ENCODE data around the gene OR5B2.

Gene OR5B2

DNA sequence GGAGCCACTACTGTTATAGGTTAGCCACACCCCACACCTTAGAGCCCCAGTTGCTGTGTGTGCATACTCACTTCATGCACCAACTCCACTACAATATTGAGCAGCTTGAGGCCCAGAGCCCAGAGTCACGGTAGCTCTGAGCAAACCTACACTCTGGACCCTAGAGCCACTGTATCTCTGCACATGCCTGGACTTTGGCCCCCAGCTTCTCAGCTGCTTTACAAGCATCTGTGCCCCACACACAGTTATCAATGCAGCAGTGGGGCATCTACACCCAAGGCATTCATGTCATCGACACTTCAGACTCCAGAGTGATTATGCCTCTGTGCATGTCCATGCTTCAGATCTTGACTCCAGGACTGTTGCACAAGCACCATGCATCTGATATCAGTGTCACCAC, 16.4 kb upstream of the OR5B2 start:
- Histone ChIP-seq H3K27me3 (replicated peaks) (no peaks in the 10 kb centered on the region), H3K36me3 (replicated peaks) (no peaks in the 10 kb centered on the region), H3K27ac (no peak overlapping the region), H3K4me3 (ENCODE audit: low read depth, low read length) (no peak overlapping the region)
- TF ChIP-seq, protein P1, sequence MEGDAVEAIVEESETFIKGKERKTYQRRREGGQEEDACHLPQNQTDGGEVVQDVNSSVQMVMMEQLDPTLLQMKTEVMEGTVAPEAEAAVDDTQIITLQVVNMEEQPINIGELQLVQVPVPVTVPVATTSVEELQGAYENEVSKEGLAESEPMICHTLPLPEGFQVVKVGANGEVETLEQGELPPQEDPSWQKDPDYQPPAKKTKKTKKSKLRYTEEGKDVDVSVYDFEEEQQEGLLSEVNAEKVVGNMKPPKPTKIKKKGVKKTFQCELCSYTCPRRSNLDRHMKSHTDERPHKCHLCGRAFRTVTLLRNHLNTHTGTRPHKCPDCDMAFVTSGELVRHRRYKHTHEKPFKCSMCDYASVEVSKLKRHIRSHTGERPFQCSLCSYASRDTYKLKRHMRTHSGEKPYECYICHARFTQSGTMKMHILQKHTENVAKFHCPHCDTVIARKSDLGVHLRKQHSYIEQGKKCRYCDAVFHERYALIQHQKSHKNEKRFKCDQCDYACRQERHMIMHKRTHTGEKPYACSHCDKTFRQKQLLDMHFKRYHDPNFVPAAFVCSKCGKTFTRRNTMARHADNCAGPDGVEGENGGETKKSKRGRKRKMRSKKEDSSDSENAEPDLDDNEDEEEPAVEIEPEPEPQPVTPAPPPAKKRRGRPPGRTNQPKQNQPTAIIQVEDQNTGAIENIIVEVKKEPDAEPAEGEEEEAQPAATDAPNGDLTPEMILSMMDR (IDR thresholded peaks at IDR 0.05; ENCODE audit: low read depth, low read length, missing control alignments): no peak
- no peak for DNase-seq
- in situ Hi-C loops (cut with HindIII; ENCODE audit: low pct_ligation_motif_present, low sequenced_read_pairs): no loop called here

GRCh38 chr11:58442136-58442535, 14.2 kb upstream of the OR5B2 start, which contains the start of gene OR5B12:
Gene OR5B12, minus strand, starts transcription at chr11:58442236. Its CDS starts 2,085 bp downstream, at chr11:58440151.
- TF ChIP-seq, protein P1 (IDR thresholded peaks at IDR 0.05; ENCODE audit: low read depth, low read length, missing control alignments): no peak
- no peaks in the 10 kb centered on the region for H3K27me3 ChIP-seq (replicated peaks)
- no peaks in the 10 kb centered on the region for H3K36me3 ChIP-seq (replicated peaks)
- DNase-seq: no peak
- H3K4me3 ChIP-seq (ENCODE audit: low read depth, low read length): no peak within 1 kb of the TSS
- no peak within 1 kb of the TSS for H3K27ac ChIP-seq
- in situ Hi-C loops (cut with HindIII; ENCODE audit: low pct_ligation_motif_present, low sequenced_read_pairs): no loop called here

- Histone ChIP-seq H3K27ac (no peak overlapping the region), H3K27me3 (replicated peaks) (no peaks in the 10 kb centered on the region), H3K4me3 (ENCODE audit: low read depth, low read length) (no peak overlapping the region), H3K36me3 (replicated peaks) (no peaks in the 10 kb centered on the region)
- TF ChIP-seq, protein P1 (IDR thresholded peaks at IDR 0.05; ENCODE audit: low read depth, low read length, missing control alignments): no peak
- in situ Hi-C loops (cut with HindIII; ENCODE audit: low pct_ligation_motif_present, low sequenced_read_pairs): no loop called here
- DNase-seq: no peak
These were observed 10.6 kb upstream of the OR5B2 start for GRCh38 chr11:58438486-58438885.

DNA sequence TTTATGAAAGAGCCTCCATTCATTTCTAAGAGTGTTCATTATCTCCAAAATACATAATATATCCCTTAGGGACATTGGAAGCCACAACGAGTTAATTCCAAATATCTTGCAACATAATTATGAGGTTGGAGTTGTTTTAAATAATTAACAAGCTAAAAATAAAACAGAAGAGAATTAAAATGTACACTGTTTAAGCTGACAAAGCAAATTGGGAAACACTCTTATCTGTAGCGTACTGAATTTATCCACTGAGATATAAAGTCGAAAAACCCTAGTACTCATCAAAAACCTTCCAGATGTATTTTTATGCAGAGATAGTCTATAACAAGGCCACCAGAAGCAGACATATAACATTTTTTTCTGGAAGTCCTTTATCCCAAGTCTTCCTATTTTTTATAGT, 6.3 kb upstream of the OR5B2 start:
- no peaks in the 10 kb centered on the region for H3K36me3 ChIP-seq (replicated peaks)
- H3K4me3 ChIP-seq (ENCODE audit: low read depth, low read length): no peak overlapping the region
- no peak overlapping the region for H3K27ac ChIP-seq
- in situ Hi-C loops (cut with HindIII; ENCODE audit: low pct_ligation_motif_present, low sequenced_read_pairs): no loop called here
- TF ChIP-seq, protein P1 (IDR thresholded peaks at IDR 0.05; ENCODE audit: low read depth, low read length, missing control alignments): no peak
- no peak for DNase-seq
- H3K27me3 ChIP-seq (replicated peaks): no peaks in the 10 kb centered on the region

DNA sequence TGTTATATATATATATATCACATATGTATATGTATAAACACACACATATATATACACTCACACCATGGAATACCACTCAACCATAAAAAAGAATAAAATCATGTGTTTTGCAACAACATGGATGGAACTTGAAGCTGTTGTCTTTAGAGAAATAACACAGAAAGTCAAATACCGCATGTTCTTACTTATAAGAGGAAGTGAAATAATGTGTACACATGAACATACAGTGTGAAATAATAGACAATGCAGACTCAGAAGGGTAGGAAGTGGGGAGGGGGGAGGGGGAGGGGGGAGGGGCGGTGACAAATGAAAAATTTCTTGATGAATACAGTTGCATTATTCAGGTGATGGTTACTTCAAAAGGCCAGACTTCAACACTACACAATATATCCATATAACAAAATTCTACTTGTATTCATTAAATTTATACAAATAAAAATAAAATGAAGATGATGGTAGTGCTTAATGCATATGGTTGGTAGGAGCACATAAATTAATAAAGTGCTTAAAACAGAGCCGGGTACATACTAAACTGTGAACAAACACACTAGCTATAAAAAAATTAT, 5.8 kb upstream of the OR5B2 start:
- no peak overlapping the region for H3K4me3 ChIP-seq (ENCODE audit: low read depth, low read length)
- TF ChIP-seq, protein P1 (IDR thresholded peaks at IDR 0.05; ENCODE audit: low read depth, low read length, missing control alignments): no peak
- no peak overlapping the region for H3K27ac ChIP-seq
- no peak for DNase-seq
- no peaks in the 10 kb centered on the region for H3K36me3 ChIP-seq (replicated peaks)
- no peaks in the 10 kb centered on the region for H3K27me3 ChIP-seq (replicated peaks)
- in situ Hi-C loops (cut with HindIII; ENCODE audit: low pct_ligation_motif_present, low sequenced_read_pairs): no loop called here

DNA sequence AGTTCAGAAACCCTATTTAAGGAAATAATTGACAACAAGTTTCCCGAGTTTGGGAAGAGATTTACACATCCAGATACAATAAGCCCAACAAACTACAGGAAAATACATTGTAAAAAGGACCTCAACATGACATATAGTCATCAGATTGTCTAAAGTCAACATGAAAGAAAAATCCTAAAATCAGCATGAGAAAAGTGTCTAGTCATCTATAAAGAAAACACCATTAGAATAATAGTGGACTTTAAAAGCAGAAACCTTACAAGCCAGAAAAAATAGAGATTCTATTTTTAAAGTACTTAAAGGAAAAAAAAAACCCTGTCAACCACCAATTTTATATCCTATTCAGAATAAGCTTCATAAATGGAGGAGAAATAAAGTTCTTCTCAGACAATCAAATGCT, 1.4 kb upstream of the OR5B2 start:
- in situ Hi-C loops (cut with HindIII; ENCODE audit: low pct_ligation_motif_present, low sequenced_read_pairs): no loop called here
- Histone ChIP-seq H3K27me3 (replicated peaks) (no peaks in the 10 kb centered on the region), H3K4me3 (ENCODE audit: low read depth, low read length) (no peak overlapping the region), H3K27ac (no peak overlapping the region), H3K36me3 (replicated peaks) (no peaks in the 10 kb centered on the region)
- DNase-seq: no peak
- TF ChIP-seq, protein P1 (IDR thresholded peaks at IDR 0.05; ENCODE audit: low read depth, low read length, missing control alignments): no peak

Measured in brain microvascular endothelial cell (primary cell).